ENCODE measurements around the gene HES5.

DNA sequence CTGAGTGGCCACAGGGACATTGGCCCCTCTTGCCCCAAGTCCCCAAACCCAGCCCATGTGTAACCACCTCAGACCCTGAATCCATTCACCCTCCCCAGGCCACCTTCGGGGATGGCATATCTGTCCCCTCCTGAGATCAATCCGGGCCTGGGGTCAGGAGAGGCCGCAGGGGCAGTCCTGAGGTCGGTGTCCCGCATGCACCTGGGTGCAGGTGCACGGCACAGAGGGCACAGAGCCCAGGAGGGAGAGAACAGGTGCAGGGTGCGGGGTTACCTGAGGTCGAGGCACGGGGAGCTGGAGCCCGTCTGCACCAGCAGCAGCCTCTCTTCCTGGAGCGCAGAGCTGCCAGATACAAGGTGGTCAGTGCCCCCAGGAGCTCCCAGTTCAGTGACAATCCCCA is 20.5 kb downstream of the HES5 start:
- TF ChIP-seq POLR2A (IDR thresholded peaks at IDR 0.05) (no peak), EP300 (IDR thresholded peaks at IDR 0.05) (no peak)
- TF ChIP-seq, protein P1, sequence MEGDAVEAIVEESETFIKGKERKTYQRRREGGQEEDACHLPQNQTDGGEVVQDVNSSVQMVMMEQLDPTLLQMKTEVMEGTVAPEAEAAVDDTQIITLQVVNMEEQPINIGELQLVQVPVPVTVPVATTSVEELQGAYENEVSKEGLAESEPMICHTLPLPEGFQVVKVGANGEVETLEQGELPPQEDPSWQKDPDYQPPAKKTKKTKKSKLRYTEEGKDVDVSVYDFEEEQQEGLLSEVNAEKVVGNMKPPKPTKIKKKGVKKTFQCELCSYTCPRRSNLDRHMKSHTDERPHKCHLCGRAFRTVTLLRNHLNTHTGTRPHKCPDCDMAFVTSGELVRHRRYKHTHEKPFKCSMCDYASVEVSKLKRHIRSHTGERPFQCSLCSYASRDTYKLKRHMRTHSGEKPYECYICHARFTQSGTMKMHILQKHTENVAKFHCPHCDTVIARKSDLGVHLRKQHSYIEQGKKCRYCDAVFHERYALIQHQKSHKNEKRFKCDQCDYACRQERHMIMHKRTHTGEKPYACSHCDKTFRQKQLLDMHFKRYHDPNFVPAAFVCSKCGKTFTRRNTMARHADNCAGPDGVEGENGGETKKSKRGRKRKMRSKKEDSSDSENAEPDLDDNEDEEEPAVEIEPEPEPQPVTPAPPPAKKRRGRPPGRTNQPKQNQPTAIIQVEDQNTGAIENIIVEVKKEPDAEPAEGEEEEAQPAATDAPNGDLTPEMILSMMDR (IDR thresholded peaks at IDR 0.05), result no peak

All from gastroesophageal sphincter (tissue), 3 donors.